Activated B cell treated with CpG ODN at 0.5 μM for 24 hours (primary cell): Measurements from ENCODE around the gene LSMEM2. TPM values are rescaled to one million over a fixed set of nuclear protein-coding genes. Genes with fewer than 3 reads are reported as not detected.

Experiments used
- ATAC-seq: fragments of 200-7000 bp; cut with Tn5 transposase; one replicate; pipeline ENCODE4 v1.10.0; 2021; ENCODE audit warnings: low read depth, mild to moderate bottlenecking, moderate library complexity
- CTCF ChIA-PET: fragments of 350-600 bp; sonication (Branson Sonifier 250); formaldehyde crosslinking; loops from one replicate; lab custom pipeline; 2021; ENCODE audit warnings: antibody characterized with exemption; lab: Charles Lee
- POLR2A ChIA-PET: fragments of 350-600 bp; sonication (Branson Sonifier 250); formaldehyde crosslinking; loops from one replicate; lab custom pipeline; 2021; ENCODE audit warnings: antibody characterized with exemption; lab: Charles Lee
- DNase-seq: peaks from one replicate; pipeline ENCODE4 v3.0.0; 2022
- H3K27ac Mint-ChIP-seq: one replicate; pipeline ENCODE4 v1.8.0; 2020; ENCODE audit warnings: mixed read lengths
- H3K27me3 Mint-ChIP-seq: one replicate; pipeline ENCODE4 v1.8.0; 2021; ENCODE audit warnings: mixed read lengths
- H3K36me3 Mint-ChIP-seq: one replicate; pipeline ENCODE4 v1.8.0; 2021; ENCODE audit warnings: low read depth, mixed read lengths
- H3K4me1 Mint-ChIP-seq: one replicate; pipeline ENCODE4 v1.8.0; 2021; ENCODE audit warnings: mixed read lengths
- H3K4me3 Mint-ChIP-seq: one replicate; pipeline ENCODE4 v1.8.0; 2020; ENCODE audit warnings: mild to moderate bottlenecking, mixed read lengths
- H3K9me3 Mint-ChIP-seq: one replicate; pipeline ENCODE4 v1.8.0; 2020; ENCODE audit warnings: mixed read lengths
- CTCF ChIP-seq: fragments of 200-600 bp; IDR thresholded peaks from one replicate; pipeline ENCODE4 v1.8.0; 2022; ENCODE audit warnings: antibody characterized with exemption, mild to moderate bottlenecking
- intact Hi-C: fragments of 100-400 bp; cut with micrococcal nuclease; formaldehyde crosslinking; loops from one replicate; pipeline ENCODE4 v1.15.1; 2024
- total RNA-seq: library from RNA; stranded (reverse); gene quantifications from 2 replicates; pipeline ENCODE4 v1.2.3, GENCODE V29; 2022

The LSMEM2 gene
- total RNA-seq, 1 donor from 2014 or later = not detected

GRCh38 chr3:50237133-50237651 is 41.7 kb upstream of the LSMEM2 start:
- Mint-ChIP-seq H3K4me3 (peak overlapping the region; percentile 95), H3K4me1 (peaks cover 64% of the 10 kb centered on the region), H3K27ac (peak overlapping the region; percentile 91), H3K27me3 (no peaks in the 10 kb centered on the region), H3K36me3 (peaks cover 41% of the 10 kb centered on the region), H3K9me3 (no peaks in the 10 kb centered on the region)
- ATAC-seq (no peak), DNase-seq (peak; percentile 34)
- no peak for TF ChIP-seq CTCF
- CTCF ChIA-PET = interaction anchor here (10.5 kb wide), 1 partner anchor 9 kb away, joined by 76 read pairs; no protein-coding TSS in a partner anchor
- POLR2A ChIA-PET = interaction anchor here (0.6 to 5.6 kb wide), 14 partner anchors 10 to 1764 kb away, joined by 3 to 47 read pairs (median 4); partner anchors contain the start of genes HEMK1, HYAL2, HYAL3 and IFRD2
- intact Hi-C loops = loop anchor here (2.0 to 10.0 kb wide), 3 partner anchors 92 to 896 kb away; partner anchors contain the start of genes INKA1, TUSC2 and USP4

DNA sequence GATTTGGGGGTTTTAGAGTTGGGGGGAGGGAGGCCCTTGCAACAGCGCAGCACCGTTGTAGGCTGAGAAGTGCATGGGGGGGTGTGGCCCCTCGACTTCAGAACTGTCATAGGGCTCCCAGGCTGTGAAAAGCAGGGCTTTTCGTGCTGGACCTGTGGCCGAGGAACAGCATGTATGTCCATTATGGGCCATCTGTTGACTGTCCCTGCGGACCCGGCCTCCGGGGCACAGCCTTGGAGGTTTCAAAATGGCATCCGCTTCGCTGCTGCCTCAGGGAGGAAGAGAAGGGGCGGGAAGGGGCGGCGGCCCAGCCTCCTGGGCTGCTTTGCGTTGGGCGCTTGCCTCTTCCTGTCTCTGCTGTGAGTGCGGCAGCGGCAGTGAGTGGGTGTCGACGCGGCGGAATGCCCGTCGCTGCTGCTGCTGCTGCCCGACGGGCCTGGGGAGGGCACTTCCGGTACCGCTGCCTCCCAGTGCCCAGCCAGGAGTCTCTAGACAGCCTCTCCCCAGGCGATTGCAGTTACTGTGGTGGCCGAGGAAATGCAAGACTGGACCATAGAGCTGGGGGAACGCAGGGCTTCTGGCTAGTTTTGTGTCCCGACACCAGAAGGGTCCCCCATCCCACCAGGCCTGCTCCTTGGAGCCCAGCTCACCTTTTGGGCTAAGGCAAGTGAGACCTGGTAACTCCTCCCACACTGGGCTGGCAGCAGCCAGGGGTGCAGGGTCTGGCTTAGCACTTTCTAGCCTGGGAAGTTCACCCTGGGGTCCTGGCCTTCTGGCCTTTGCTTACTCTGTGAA is 40.9 kb upstream of the LSMEM2 start:
- no peak for TF ChIP-seq CTCF
- Mint-ChIP-seq H3K4me1 (peaks cover 69% of the 10 kb centered on the region), H3K4me3 (peak overlapping the region; percentile 95), H3K27ac (peak overlapping the region; percentile 91), H3K27me3 (no peaks in the 10 kb centered on the region), H3K36me3 (peaks cover 41% of the 10 kb centered on the region), H3K9me3 (no peaks in the 10 kb centered on the region)
- CTCF ChIA-PET = interaction anchor here (10.5 kb wide), 1 partner anchor 10 kb away, joined by 76 read pairs; no protein-coding TSS in a partner anchor
- POLR2A ChIA-PET = interaction anchor here (0.6 to 5.6 kb wide), 10 partner anchors 9 to 895 kb away, joined by 3 to 47 read pairs (median 4); partner anchors contain the start of genes HYAL3, IFRD2 and NAA80
- intact Hi-C loops = loop anchor here (1.0 to 10.0 kb wide), 5 partner anchors 8 to 897 kb away; partner anchors contain the start of genes INKA1, TUSC2 and USP4
- DNase-seq (peak; percentile 74), ATAC-seq (peak; percentile 34)

GRCh38 chr3:50238549-50239026 is 40.3 kb upstream of the LSMEM2 start:
- H3K4me1 Mint-ChIP-seq = peaks cover 72% of the 10 kb centered on the region
- H3K36me3 Mint-ChIP-seq = peaks cover 41% of the 10 kb centered on the region
- no peaks in the 10 kb centered on the region for H3K27me3 Mint-ChIP-seq
- no peak for ATAC-seq
- H3K27ac Mint-ChIP-seq = peak overlapping the region; percentile 91
- ChIA-PET CTCF (interaction anchor here (10.5 kb wide), 1 partner anchor 11 kb away, joined by 76 read pairs; no protein-coding TSS in a partner anchor), POLR2A (interaction anchor here (1.0 to 5.6 kb wide), 4 partner anchors 9 to 99 kb away, joined by 4 to 47 read pairs (median 23); partner anchors contain the start of genes HYAL3 and NAA80)
- intact Hi-C loops = loop anchor here (1.0 to 10.0 kb wide), 3 partner anchors 8 to 434 kb away; partner anchors contain the start of gene INKA1
- no peaks in the 10 kb centered on the region for H3K9me3 Mint-ChIP-seq
- H3K4me3 Mint-ChIP-seq = peak overlapping the region; percentile 95
- no peak for TF ChIP-seq CTCF
- no peak for DNase-seq

DNA sequence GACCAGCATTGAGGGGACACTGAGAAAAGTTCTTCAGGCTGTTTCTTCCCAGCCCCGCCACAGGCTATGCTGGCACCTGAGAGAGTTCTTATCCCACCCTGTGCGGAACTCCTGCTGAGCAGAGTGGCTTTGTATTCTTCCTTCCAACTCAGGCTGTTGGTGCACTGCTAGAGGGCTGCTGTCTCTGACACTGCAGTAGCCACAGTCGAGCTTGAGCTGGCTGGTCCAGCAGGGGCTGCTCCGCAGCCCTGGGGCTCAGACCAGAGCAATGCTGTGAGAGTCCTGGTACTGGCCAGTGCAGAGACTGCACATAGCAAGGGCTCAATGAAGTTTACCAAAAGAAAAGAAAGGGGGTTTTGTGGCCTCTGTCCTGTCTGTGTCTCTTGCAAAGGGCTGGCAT is 39.2 kb upstream of the LSMEM2 start:
- Mint-ChIP-seq H3K4me3 (peak overlapping the region; percentile 38), H3K27ac (peak overlapping the region; percentile 91), H3K27me3 (no peaks in the 10 kb centered on the region), H3K36me3 (peaks cover 46% of the 10 kb centered on the region), H3K4me1 (peaks cover 78% of the 10 kb centered on the region), H3K9me3 (no peaks in the 10 kb centered on the region)
- intact Hi-C loops = loop anchor here (10.0 kb wide), 1 partner anchor 435 kb away; the partner anchor contains the start of gene INKA1
- CTCF ChIA-PET = interaction anchor here (1.2 to 10.5 kb wide), 2 partner anchors 12 to 19 kb away, joined by 4 to 76 read pairs; no protein-coding TSS in a partner anchor
- no peak for TF ChIP-seq CTCF
- no peak for DNase-seq
- POLR2A ChIA-PET = interaction anchor here (5.1 kb wide), 1 partner anchor 11 kb away, joined by 66 read pairs; no protein-coding TSS in a partner anchor
- ATAC-seq = no peak
